Ishikawa (cell line): ENCODE data around the gene SAP30.

Source experiments
- CEBPB ChIP-seq: IDR thresholded peaks from 2 replicates; pipeline ENCODE4 v1.6.1; 2012
- CREB1 ChIP-seq: IDR thresholded peaks from 2 replicates; pipeline ENCODE4 v1.6.1; 2012; ENCODE audit warnings: low read depth
- EGR1 ChIP-seq: IDR thresholded peaks from 2 replicates; pipeline ENCODE4 v1.6.1; 2012
- EP300 ChIP-seq: IDR thresholded peaks from 2 replicates; pipeline ENCODE4 v1.6.1; 2012; ENCODE audit warnings: borderline replicate concordance
- FOXM1 ChIP-seq: IDR thresholded peaks from 2 replicates; pipeline ENCODE4 v1.6.1; 2012; ENCODE audit warnings: low read depth, borderline replicate concordance
- MAX ChIP-seq: IDR thresholded peaks from 2 replicates; pipeline ENCODE4 v1.6.1; 2012
- NFIC ChIP-seq: IDR thresholded peaks from 2 replicates; pipeline ENCODE4 v1.6.1; 2012
- RAD21 ChIP-seq: IDR thresholded peaks from 2 replicates; pipeline ENCODE4 v1.6.1; 2012; ENCODE audit warnings: low read depth
- TEAD4 ChIP-seq: IDR thresholded peaks from 2 replicates; pipeline ENCODE4 v1.6.1; 2012
- YY1 ChIP-seq: IDR thresholded peaks from 2 replicates; pipeline ENCODE4 v1.6.1; 2012; ENCODE audit warnings: low read depth
- ZBTB7A ChIP-seq: IDR thresholded peaks from 2 replicates; pipeline ENCODE4 v1.6.1; 2012; ENCODE audit warnings: low read depth
- TF ChIP-seq, protein P1 (sequence below): IDR thresholded peaks from 2 replicates; pipeline ENCODE4 v1.6.1; 2012; ENCODE audit warnings: low read depth, mild to moderate bottlenecking
- TF ChIP-seq, protein P2 (sequence below): IDR thresholded peaks from 2 replicates; pipeline ENCODE4 v1.6.1; 2012

- TF ChIP-seq FOXM1, result no peak
- no peak for TF ChIP-seq MAX
- no peak for TF ChIP-seq EGR1
- TF ChIP-seq, protein P1, sequence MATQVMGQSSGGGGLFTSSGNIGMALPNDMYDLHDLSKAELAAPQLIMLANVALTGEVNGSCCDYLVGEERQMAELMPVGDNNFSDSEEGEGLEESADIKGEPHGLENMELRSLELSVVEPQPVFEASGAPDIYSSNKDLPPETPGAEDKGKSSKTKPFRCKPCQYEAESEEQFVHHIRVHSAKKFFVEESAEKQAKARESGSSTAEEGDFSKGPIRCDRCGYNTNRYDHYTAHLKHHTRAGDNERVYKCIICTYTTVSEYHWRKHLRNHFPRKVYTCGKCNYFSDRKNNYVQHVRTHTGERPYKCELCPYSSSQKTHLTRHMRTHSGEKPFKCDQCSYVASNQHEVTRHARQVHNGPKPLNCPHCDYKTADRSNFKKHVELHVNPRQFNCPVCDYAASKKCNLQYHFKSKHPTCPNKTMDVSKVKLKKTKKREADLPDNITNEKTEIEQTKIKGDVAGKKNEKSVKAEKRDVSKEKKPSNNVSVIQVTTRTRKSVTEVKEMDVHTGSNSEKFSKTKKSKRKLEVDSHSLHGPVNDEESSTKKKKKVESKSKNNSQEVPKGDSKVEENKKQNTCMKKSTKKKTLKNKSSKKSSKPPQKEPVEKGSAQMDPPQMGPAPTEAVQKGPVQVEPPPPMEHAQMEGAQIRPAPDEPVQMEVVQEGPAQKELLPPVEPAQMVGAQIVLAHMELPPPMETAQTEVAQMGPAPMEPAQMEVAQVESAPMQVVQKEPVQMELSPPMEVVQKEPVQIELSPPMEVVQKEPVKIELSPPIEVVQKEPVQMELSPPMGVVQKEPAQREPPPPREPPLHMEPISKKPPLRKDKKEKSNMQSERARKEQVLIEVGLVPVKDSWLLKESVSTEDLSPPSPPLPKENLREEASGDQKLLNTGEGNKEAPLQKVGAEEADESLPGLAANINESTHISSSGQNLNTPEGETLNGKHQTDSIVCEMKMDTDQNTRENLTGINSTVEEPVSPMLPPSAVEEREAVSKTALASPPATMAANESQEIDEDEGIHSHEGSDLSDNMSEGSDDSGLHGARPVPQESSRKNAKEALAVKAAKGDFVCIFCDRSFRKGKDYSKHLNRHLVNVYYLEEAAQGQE, result no peak
- TF ChIP-seq EP300, result no peak
- TF ChIP-seq RAD21, result no peak
- TF ChIP-seq CREB1, result no peak
- TF ChIP-seq ZBTB7A, result no peak
- TF ChIP-seq, protein P2, sequence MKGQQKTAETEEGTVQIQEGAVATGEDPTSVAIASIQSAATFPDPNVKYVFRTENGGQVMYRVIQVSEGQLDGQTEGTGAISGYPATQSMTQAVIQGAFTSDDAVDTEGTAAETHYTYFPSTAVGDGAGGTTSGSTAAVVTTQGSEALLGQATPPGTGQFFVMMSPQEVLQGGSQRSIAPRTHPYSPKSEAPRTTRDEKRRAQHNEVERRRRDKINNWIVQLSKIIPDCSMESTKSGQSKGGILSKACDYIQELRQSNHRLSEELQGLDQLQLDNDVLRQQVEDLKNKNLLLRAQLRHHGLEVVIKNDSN, result no peak
- no peak for TF ChIP-seq YY1
- no peak for TF ChIP-seq CEBPB
- no peak for TF ChIP-seq NFIC
- TF ChIP-seq TEAD4, result no peak
These were observed 38.7 kb upstream of the SAP30 start for GRCh38 chr4:173332021-173332487.
